Right lung (tissue), 5 donors: Measurements from ENCODE around the gene MVK. TPM values are rescaled to one million over a fixed set of nuclear protein-coding genes. Genes with fewer than 3 reads are reported as not detected.

ENCODE experiments used
- DNase-seq, 2 donors: peaks; one replicate each; pipeline ENCODE4 v3.0.0-alpha.2; 2013
- polyA plus RNA-seq, 5 donors: library from polyadenylated mRNA; unstranded; fragments of 120-200 nt; gene quantifications; one replicate each; pipeline versions ENCODE4 v1.2.1 to v1.2.3, GENCODE V29; 2013; ENCODE audit warnings: inconsistent platforms in 1 of 5, low replicate concordance in 1 of 5; ENCODE audit not compliant: insufficient read length in 5 of 5, insufficient read depth in 1 of 5

Gene MVK
- polyA plus RNA-seq, 5 donors = 12.3 to 22.3 (median 18.1) TPM

DNA sequence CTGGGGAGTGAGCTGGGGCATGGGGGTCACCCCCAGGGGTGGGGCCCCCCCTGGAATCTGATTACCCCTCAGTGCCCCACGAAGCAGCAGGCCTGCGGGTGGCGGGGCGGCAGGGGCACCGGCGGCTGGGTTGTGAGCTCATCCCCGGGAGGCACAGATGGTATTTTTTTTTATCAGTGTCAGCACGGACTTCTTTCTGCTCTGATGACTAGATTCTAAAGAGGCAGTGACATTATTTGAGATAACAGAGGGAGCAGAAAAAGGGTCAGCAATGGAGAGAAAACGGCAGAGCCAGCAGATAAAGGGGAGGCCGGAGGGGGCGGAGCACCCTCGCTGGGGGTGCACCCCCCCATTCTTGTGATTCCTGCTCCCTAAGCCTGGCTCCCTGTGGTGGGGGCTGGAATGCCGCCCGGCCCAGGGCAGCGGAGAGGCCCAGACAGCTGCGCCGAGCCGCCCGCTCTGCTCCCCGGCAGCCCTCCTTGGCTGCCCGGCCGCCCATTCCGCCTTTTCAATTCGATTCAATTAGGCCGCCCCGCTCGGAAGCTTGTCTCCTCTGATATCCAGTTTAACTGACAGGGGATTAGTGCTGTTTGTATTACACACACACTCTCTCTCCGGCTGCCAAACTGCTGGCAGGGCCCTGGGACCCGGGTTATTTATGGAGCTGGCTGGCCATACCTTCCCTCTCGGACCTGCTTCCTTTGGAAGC, 32.9 kb downstream of the MVK start:
- DNase-seq = peak in 1 of 2 donors; percentile 69

DNA sequence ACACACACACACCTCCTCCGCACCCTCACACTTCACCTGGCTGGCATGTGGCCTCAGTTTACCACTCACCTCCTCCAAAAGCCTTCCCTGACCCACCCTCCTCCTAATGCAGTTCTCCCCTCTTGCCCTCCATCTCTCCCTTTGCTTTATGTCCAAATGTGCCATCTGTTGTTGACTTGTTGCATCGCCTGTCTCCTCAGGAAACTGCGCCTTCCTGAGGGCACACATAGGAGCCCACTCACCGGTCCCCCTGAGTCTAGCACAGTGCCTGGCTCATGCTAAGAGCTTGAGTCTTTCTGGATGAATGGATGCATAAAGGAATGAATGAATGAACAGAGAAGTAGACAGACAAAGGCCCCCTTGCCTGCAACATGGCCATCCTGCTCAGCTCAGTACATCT, 34.0 kb downstream of the MVK start:
- no peak for DNase-seq

GRCh38 chr12:109608270-109608669, 34.7 kb downstream of the MVK start:
- no peak for DNase-seq

DNA sequence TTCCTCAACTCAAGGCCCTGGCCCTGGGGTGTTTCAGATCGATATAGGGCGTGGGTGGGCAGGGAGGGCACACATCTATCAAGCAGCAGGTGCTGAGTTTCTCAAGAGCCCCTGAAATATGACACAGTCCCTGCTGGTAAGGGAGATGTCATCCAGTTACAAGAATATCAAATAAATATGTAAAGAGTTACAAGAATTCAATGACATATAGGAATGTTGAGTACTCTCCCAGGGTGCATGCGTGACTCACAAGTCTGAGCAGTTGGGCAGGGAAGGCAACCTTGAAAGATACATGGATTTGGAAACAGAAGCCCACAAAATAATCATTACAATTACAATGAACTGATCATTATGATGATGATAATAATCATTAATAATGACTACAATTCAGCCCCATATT, 35.2 kb downstream of the MVK start:
- DNase-seq = no peak

DNA sequence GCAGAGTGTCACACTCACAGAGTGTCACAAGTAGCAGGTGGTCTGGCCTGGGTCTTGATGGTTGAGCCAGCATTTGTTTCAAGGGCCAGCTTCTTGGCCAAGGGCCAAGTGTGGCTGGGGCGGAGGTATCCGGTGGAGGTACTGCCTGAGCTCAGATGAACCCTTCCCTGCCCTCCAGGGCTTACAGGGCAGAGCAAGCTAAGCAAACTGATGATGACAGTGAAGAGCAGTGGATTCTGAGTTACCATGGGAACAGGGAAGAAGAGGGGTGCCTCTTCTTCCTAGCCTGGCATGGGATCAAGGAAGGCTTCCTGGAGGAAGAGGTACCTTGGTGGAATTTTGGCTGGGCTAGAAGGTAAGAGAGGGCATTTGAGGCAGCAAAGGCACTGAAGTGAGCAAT, 35.7 kb downstream of the MVK start:
- DNase-seq = no peak

DNA sequence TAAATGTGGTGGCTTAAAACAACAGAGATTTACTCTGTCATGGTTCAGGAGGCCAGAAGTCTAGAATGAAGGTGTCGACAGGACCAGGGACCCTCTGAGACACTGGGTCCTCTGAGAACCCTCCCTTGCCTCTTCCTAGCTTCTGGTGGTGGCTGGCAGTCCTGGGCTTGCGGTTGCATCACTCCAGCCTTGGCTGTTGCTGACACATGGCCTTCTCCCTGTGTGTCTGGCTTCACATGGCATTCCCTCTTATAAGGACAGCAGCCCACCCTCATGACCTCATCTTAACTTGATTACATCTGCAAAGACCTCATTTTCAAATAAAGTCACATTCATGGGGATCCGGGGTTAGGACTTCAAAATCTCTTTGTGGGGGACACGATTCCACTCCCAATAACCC, 36.9 kb downstream of the MVK start:
- DNase-seq = no peak

GRCh38 chr12:109611223-109611622, 37.6 kb downstream of the MVK start:
- DNase-seq = no peak

DNA sequence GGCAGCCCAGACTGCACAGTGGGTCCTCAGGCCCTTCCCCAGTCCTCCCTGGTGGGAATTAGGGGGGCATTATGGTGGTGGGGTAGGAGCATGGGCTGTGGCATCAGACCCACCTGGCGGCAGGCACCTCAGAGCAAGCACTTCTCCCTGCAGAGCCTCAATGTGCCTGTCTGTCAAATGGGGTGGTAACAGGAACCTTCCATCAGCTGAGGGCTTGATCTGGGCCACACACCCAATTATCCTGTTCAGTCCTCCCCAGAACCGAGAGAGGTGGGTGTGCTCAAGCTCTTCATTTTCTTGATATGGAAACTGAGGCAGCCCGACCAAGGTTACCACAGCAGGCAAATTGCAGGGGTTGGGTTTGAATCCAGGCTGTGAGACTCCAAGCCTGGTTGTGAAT, 38.4 kb downstream of the MVK start:
- DNase-seq = no peak

GRCh38 chr12:109612975-109613502, 39.4 kb downstream of the MVK start:
- no peak for DNase-seq

GRCh38 chr12:109613649-109614455, 40.3 kb downstream of the MVK start:
- no peak for DNase-seq

DNA sequence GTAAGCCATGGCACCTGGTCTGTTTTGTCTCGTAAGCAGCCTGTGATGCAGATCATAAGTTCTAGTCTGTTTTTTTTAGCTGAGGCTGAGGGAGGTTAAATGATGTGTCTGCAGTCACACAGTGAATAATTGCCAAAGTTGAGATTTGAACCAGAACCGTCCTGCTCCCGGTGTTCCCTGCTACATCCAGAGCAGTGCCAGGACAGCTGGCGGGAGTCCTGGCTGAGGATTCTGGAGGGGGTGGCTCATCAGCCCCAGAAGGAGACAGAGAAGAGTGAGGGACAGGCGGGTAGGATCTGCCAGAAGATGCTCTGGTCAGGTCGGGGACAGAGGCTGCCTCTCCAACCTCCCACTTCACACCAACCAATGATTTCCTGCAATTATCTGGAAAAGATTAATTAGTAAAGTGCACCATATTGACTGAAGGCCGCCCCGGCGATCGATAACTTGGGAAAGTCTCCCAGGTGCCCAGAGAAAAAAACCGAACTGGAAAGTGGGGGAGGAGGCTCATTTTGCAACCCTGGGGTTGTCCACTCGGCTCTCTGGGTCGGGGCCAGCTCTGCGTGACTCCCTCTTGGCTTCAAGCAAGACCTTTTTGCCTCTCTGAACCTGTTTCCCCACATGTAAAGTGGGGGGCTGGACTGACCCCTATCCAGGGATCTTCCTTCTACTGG, 42.1 kb downstream of the MVK start:
- DNase-seq = no peak

- DNase-seq = no peak
Measured at GRCh38 chr12:109617491-109617890, 43.9 kb downstream of the MVK start.

DNA sequence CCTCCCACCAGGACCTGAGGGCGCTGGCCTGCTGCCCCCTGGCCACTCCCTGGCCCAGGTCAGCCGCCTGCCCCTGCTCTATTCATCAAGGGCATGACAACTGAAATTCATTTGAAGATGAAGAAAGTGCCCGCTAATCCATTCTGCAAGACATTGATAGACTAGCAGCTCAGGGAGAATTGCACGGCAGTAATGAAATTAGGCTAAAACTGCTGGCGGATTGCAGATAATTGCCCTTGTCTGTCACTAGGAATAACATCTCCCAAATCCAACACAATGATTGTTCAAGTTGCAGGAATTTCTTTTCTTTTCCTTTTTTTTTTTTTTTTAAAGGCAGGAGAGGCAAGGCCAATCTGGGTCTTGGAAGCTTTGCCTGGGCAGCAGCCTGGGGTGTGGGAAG, 44.5 kb downstream of the MVK start:
- DNase-seq = no peak

- DNase-seq = no peak
Measured at GRCh38 chr12:109619002-109619604, 45.5 kb downstream of the MVK start.

DNA sequence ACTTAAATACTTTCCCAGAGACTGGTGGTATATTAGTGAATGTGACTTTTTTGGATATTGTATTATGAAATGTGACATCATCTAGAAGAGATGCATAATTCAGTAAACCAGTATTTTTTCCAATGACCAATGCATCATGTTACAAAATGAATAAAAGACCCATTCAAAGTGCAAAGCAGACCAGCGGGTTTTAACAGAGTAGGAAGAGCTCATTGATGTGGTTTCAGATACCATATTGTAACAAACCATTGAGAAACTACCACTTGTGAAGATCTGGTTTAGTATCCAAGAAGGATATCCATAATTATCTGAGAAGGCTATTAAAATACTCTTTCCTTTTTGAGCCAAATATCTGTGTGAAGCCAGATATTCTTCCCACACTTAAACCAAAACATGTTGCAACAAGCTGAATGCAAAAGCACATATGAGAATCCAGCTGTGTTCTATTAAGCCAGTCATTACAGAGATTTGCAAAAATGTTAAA, 47.7 kb downstream of the MVK start:
- DNase-seq = peak; percentile 54 to 72

- no peak for DNase-seq
Measured at GRCh38 chr12:109621901-109622364, 48.3 kb downstream of the MVK start.

DNA sequence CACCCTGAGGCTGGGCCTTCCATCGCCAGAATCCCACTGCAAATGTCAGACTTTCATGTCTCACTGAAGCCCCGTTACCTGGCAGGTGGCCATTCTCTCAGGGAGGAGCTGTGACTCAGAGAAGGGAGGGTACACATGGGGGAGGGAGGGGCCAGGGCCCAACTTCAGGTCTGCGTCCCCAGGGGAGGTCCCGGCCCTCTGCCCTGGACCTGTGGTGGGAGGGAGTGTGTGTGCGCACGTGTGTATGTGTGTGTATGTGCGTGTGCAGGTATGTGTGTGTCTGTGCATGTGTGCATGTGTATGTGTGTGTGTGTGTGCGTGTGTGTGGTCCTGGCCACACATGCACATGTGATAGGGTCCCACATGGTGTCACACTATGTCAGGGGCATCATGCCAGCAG, 50.9 kb downstream of the MVK start:
- no peak for DNase-seq

GRCh38 chr12:109625131-109625559, 51.6 kb downstream of the MVK start:
- no peak for DNase-seq

GRCh38 chr12:109625749-109626377, 52.3 kb downstream of the MVK start:
- DNase-seq = no peak

- no peak for DNase-seq
Measured at GRCh38 chr12:109626378-109627115, 53.0 kb downstream of the MVK start.

DNA sequence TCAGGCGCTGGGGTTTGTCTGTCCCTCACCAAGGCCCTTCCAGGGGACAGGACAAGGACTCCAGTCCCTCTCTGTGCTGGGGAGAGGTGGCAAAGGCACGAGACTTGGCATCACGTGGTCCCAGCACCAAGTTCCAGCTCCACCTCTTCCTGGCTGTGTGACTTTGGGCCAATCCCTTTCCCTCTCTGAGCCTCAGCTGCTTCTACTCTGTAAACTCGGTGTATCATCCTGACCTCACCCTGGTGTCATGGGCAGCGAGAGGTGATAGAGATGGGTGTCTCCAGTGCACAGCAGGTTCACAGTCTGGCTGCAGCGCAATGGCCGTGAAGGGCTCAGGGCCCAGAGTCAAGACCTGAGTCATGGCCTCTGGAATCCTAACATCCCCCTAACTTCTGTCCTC, 54.0 kb downstream of the MVK start:
- no peak for DNase-seq
